Suprapubic skin (tissue), 4 donors: ENCODE results near the gene ITPRID1. TPM values are rescaled to one million over a fixed set of nuclear protein-coding genes. Genes with fewer than 3 reads are reported as not detected.

Source experiments
- DNase-seq, 2 donors: peaks; one replicate each; pipeline ENCODE4 v3.0.0-alpha.2; 2019; ENCODE audit warnings: low spot score in 2 of 2
- H3K27ac ChIP-seq: fragments of 200-600 bp; sonication (generic); one replicate; pipeline ENCODE4 v1.5.1; 2019
- H3K27me3 ChIP-seq: fragments of 200-600 bp; sonication (generic); one replicate; pipeline ENCODE4 v1.5.1; 2019
- H3K36me3 ChIP-seq: fragments of 200-600 bp; sonication (generic); one replicate; pipeline ENCODE4 v1.5.1; 2019
- H3K4me1 ChIP-seq: fragments of 200-600 bp; sonication (generic); one replicate; pipeline ENCODE4 v1.5.1; 2019
- H3K4me3 ChIP-seq: fragments of 200-600 bp; sonication (generic); one replicate; pipeline ENCODE4 v1.5.1; 2019; ENCODE audit warnings: mild to moderate bottlenecking
- H3K9me3 ChIP-seq: fragments of 200-600 bp; sonication (generic); one replicate; pipeline ENCODE4 v1.5.1; 2019
- EP300 ChIP-seq: sonication (generic); formaldehyde crosslinking; IDR thresholded peaks from one replicate; pipeline ENCODE4 v1.6.1; 2017; ENCODE audit warnings: antibody characterized with exemption
- POLR2A ChIP-seq, 2 donors: fragments of 450-650 bp; IDR thresholded peaks; one replicate each; pipeline ENCODE4 v1.6.1; 2017; ENCODE audit warnings: antibody characterized with exemption in 2 of 2, mild to moderate bottlenecking in 2 of 2, moderate library complexity in 2 of 2
- POLR2AphosphoS5 ChIP-seq, 3 donors: sonication (generic); formaldehyde crosslinking; IDR thresholded peaks; one replicate each; pipeline ENCODE4 v1.6.1; 2017; ENCODE audit warnings: antibody characterized with exemption in 3 of 3
- WGBS: methylation state at CpG from one replicate; pipeline ENCODE4 v1.1.5; 2018; 5-methylcytosine and 5-hydroxymethylcytosine counted together
- total RNA-seq, 4 donors: library from RNA; depleted of rRNA; stranded (reverse); fragments of >200 nt; gene quantifications; one replicate each; pipeline ENCODE4 v1.1.0, GENCODE V29; 2016
- TF ChIP-seq, protein P1 (sequence below), 2 donors: fragments of 200-600 bp in 1 of 2; fragments of 450-650 bp in 1 of 2; sonication (generic) in 1 of 2; IDR thresholded peaks; one replicate each; pipeline ENCODE4 v1.5.1; 2016 to 2019; ENCODE audit warnings: antibody characterized with exemption in 2 of 2, mild to moderate bottlenecking in 1 of 2, moderate library complexity in 1 of 2

The ITPRID1 gene
- total RNA-seq, 4 donors from 2014 or later, result 4.4 to 27.7 (median 7.9) TPM

DNA sequence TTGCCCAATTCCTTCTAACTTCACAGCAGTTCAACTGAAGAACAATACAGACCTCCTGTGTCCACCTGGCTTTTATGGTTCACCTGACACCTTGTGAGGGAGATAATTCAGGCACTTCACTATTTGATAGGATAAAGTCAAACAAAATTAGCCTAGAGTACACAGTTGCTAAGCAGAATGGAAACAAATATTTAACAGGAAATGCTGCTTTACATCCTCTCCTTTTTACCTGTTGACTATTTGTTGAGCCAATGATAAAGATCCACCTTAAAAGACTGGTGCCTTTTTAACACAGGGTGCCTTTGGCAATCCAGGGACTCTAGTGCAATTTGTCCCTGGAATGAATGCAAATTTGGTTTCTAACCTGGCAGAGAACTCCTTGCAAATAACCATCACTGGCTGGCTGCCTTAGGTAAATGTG is 39.8 kb downstream of the ITPRID1 start:
- Histone ChIP-seq H3K36me3 (no peaks in the 10 kb centered on the region), H3K4me3 (no peak overlapping the region), H3K4me1 (peaks cover 5% of the 10 kb centered on the region), H3K9me3 (no peaks in the 10 kb centered on the region), H3K27ac (no peak overlapping the region), H3K27me3 (no peaks in the 10 kb centered on the region)
- TF ChIP-seq, protein P1, sequence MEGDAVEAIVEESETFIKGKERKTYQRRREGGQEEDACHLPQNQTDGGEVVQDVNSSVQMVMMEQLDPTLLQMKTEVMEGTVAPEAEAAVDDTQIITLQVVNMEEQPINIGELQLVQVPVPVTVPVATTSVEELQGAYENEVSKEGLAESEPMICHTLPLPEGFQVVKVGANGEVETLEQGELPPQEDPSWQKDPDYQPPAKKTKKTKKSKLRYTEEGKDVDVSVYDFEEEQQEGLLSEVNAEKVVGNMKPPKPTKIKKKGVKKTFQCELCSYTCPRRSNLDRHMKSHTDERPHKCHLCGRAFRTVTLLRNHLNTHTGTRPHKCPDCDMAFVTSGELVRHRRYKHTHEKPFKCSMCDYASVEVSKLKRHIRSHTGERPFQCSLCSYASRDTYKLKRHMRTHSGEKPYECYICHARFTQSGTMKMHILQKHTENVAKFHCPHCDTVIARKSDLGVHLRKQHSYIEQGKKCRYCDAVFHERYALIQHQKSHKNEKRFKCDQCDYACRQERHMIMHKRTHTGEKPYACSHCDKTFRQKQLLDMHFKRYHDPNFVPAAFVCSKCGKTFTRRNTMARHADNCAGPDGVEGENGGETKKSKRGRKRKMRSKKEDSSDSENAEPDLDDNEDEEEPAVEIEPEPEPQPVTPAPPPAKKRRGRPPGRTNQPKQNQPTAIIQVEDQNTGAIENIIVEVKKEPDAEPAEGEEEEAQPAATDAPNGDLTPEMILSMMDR (IDR thresholded peaks at IDR 0.05), result no peak
- TF ChIP-seq POLR2AphosphoS5 (IDR thresholded peaks at IDR 0.05) (no peak), EP300 (no peak), POLR2A (IDR thresholded peaks at IDR 0.05) (no peak)
- no peak for DNase-seq

DNA sequence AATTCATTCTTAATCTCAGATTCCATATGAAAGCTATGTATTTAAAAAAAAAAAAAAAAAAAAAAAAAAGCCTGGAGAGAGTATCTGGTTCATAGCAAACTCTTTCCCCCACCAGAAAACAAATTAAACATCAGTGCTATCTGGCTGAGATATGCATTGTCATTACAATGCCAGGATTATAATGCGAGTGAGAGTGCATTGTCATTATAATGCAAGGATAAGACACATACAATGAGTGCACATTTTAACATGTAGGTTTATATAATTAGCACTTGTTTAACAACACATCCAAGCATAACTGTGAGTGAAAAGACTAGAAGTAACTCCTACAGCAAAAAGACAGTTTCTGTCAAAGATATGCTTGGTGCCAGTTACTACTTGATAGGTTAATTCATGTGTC is 48.1 kb downstream of the ITPRID1 start:
- no peaks in the 10 kb centered on the region for H3K4me1 ChIP-seq
- no peaks in the 10 kb centered on the region for H3K36me3 ChIP-seq
- no peaks in the 10 kb centered on the region for H3K27me3 ChIP-seq
- H3K4me3 ChIP-seq, result no peak overlapping the region
- H3K27ac ChIP-seq, result no peak overlapping the region
- H3K9me3 ChIP-seq, result no peaks in the 10 kb centered on the region
- TF ChIP-seq, protein P1 (IDR thresholded peaks at IDR 0.05), result no peak
- TF ChIP-seq POLR2AphosphoS5 (IDR thresholded peaks at IDR 0.05) (no peak), POLR2A (IDR thresholded peaks at IDR 0.05) (no peak), EP300 (no peak)
- 69% methylated on average over 1 of the region's 1 CpG for WGBS
- DNase-seq, result no peak

DNA sequence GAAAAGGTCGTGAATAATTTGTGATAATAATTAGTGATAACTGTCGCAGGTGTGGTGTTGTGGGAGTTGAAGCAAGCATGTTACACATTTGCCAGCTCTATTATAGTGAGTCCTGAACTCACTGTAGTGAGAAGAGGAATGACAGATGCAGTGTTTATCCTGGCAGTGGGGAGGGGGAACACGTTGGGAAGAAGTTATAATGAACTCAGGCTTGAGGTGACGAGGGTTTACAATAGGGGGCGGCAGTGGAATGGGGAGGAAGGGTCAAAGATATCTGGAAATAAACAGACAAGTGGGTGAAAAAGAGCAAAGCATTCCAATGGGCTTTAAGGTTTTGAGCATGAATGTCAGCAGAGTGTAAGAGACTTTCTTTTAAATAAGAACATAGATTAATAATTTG is 49.6 kb downstream of the ITPRID1 start:
- Histone ChIP-seq H3K9me3 (no peaks in the 10 kb centered on the region), H3K27ac (no peak overlapping the region), H3K4me3 (no peak overlapping the region), H3K27me3 (no peaks in the 10 kb centered on the region), H3K4me1 (no peaks in the 10 kb centered on the region), H3K36me3 (no peaks in the 10 kb centered on the region)
- 49% methylated on average over 5 of the region's 5 CpGs for WGBS
- no peak for TF ChIP-seq POLR2A (IDR thresholded peaks at IDR 0.05)
- no peak for TF ChIP-seq POLR2AphosphoS5 (IDR thresholded peaks at IDR 0.05)
- DNase-seq, result no peak

DNA sequence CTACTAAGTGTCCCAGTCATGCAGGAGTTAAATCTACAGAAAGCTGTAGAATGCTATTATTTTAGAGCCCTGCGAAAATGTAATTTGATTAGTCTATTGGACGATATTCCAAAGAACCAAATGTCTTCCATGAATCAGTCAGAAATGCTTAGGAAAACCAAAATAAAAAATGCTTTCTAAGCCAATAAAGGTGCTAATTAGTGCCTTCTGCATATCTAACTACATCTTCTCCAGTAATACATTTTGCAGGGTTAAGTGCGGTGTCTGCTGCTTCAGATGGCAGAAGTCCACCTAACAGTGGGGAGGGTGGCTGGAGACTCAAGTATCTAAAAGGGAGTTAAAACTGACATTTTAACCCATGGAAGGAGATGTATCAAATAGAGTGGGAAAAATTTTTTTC is 50.1 kb downstream of the ITPRID1 start:
- no peak overlapping the region for H3K27ac ChIP-seq
- no peak for DNase-seq
- WGBS, result 55% methylated on average over 3 of the region's 3 CpGs

DNA sequence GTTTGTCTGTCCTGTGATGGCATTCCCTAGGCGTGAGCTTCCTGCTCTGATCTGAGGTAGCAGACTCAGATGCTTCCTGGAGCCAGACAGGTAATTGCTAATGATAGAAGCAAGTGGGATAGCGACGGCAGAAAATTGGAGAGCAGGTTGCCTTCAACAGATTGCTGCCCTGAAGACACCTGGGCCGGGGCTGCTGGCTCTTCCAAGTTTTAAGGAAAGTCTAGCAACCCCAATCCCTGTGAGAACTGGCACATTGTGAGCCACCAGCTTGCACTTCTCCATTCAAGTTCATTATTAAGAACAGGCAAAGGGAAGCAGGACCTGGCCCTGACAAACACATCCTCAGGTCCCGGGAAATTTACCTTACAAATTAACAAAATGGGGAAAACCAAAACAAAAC is 50.8 kb downstream of the ITPRID1 start:
- 67% methylated on average over 5 of the region's 5 CpGs for WGBS

More for the DNA sequence above, 50.1 kb downstream of the ITPRID1 start:
- Histone ChIP-seq H3K4me1 (no peaks in the 10 kb centered on the region), H3K36me3 (no peaks in the 10 kb centered on the region), H3K27me3 (no peaks in the 10 kb centered on the region), H3K9me3 (no peaks in the 10 kb centered on the region), H3K4me3 (no peak overlapping the region)
- TF ChIP-seq POLR2A (IDR thresholded peaks at IDR 0.05), result no peak
- no peak for TF ChIP-seq POLR2AphosphoS5 (IDR thresholded peaks at IDR 0.05)
- TF ChIP-seq, protein P1 (IDR thresholded peaks at IDR 0.05), result no peak
- no peak for TF ChIP-seq EP300

More for the DNA sequence above, 50.8 kb downstream of the ITPRID1 start:
- Histone ChIP-seq H3K27ac (no peak overlapping the region), H3K27me3 (no peaks in the 10 kb centered on the region), H3K4me1 (no peaks in the 10 kb centered on the region), H3K4me3 (no peak overlapping the region), H3K36me3 (no peaks in the 10 kb centered on the region), H3K9me3 (no peaks in the 10 kb centered on the region)
- TF ChIP-seq POLR2AphosphoS5 (IDR thresholded peaks at IDR 0.05), result no peak
- TF ChIP-seq, protein P1 (IDR thresholded peaks at IDR 0.05), result no peak
- TF ChIP-seq POLR2A (IDR thresholded peaks at IDR 0.05), result no peak
- TF ChIP-seq EP300, result no peak
- DNase-seq, result no peak
